ENCODE results near the gene D2HGDH. TPM values are rescaled to one million over a fixed set of nuclear protein-coding genes. Genes with fewer than 3 reads are reported as not detected.

Gene D2HGDH
- total RNA-seq, 1 experiment from 2014 or later = 131 TPM

- H2AFZ ChIP-seq = no peak overlapping the region
- no peaks in the 10 kb centered on the region for H3K9me2 ChIP-seq (ENCODE audit: insufficient read depth)
- no peak for TF ChIP-seq EZH2 (IDR thresholded peaks at IDR 0.05; ENCODE audit: low read depth)
- TF ChIP-seq, protein P1, sequence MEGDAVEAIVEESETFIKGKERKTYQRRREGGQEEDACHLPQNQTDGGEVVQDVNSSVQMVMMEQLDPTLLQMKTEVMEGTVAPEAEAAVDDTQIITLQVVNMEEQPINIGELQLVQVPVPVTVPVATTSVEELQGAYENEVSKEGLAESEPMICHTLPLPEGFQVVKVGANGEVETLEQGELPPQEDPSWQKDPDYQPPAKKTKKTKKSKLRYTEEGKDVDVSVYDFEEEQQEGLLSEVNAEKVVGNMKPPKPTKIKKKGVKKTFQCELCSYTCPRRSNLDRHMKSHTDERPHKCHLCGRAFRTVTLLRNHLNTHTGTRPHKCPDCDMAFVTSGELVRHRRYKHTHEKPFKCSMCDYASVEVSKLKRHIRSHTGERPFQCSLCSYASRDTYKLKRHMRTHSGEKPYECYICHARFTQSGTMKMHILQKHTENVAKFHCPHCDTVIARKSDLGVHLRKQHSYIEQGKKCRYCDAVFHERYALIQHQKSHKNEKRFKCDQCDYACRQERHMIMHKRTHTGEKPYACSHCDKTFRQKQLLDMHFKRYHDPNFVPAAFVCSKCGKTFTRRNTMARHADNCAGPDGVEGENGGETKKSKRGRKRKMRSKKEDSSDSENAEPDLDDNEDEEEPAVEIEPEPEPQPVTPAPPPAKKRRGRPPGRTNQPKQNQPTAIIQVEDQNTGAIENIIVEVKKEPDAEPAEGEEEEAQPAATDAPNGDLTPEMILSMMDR (conservative IDR thresholded peaks at IDR 0.05) = no peak
- POLR2A ChIA-PET (ENCODE audit: unreplicated experiment) = no interaction called here
- H3K36me3 ChIP-seq (ENCODE audit: low read depth) = no peaks in the 10 kb centered on the region
- no peaks in the 10 kb centered on the region for H3K79me2 ChIP-seq (ENCODE audit: low read depth)
- no TSS peak for BruUV-seq (replicated peaks)
- DNase-seq = no peak
- H3K27ac ChIP-seq = no peak overlapping the region
- H3K4me2 ChIP-seq = no peak overlapping the region
- H3K9me3 ChIP-seq (ENCODE audit: insufficient read depth, low read depth) = no peaks in the 10 kb centered on the region
- H3K4me3 ChIP-seq = no peak overlapping the region
- H3K27me3 ChIP-seq (ENCODE audit: insufficient read depth, low read depth) = peaks cover 39% of the 10 kb centered on the region
- H3K4me1 ChIP-seq (replicated peaks; ENCODE audit: insufficient read depth) = no peaks in the 10 kb centered on the region
- CTCF ChIA-PET = no interaction called here
- H4K20me1 ChIP-seq (ENCODE audit: insufficient read depth) = no peaks in the 10 kb centered on the region
- H3F3A ChIP-seq (ENCODE audit: insufficient read depth, low read depth) = no peaks in the 10 kb centered on the region; the same call in 1 of the 2 replicates
- intact Hi-C loops (cut with micrococcal nuclease; ENCODE audit: unreplicated experiment) = no loop called here
These were observed 73.8 kb downstream of the D2HGDH start for GRCh38 chr2:241808051-241808720.

DNA sequence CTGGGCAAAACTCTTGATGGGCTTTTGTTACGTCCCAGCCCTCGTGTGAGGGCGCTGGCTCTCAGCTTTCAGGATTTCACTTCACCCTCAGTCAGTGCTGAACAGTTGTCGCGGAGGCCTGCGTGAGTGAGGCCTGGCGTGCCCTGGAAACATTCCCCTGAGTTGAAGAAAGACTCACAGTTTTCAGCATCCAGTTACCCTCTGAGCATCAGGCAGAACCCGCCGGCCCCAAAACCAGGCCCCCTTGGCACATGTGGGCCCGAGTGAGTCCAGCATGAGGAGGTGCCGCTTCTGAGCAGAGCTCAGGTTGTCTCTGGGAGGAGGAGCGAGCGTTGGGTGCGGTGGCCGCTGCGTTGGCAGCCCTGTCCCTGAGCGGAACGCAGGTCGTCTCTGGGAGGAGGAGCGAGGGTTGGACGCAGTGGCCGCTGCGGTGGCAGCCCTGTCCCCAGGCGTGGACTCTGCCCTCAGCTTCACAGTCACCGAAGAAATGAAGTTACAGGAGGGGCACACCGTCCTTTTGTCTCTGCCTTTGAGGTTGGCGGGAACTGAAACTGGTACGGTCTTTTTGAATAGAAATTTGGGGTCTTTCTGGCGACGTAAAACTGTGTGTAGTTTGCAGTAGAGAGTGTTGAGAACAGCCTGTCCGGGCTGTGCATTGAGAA lies 74.4 kb downstream of the D2HGDH start, which contains the start of gene NEU4:
Gene NEU4 (plus strand): TSS at position 473 of the 662 bp plus-strand sequence. CDS start 5,292 bp downstream, outside the sequence.
- intact Hi-C loops (cut with micrococcal nuclease; ENCODE audit: unreplicated experiment) = no loop called here
- Histone ChIP-seq H2AFZ (no peak within 1 kb of the TSS), H3K9me3 (ENCODE audit: insufficient read depth, low read depth) (no peaks in the 10 kb centered on the region), H3K27ac (no peak within 1 kb of the TSS), H3K36me3 (ENCODE audit: low read depth) (no peaks in the 10 kb centered on the region), H3F3A (ENCODE audit: insufficient read depth, low read depth) (no peaks in the 10 kb centered on the region; the same call in 1 of the 2 replicates), H3K4me2 (no peak within 1 kb of the TSS), H3K4me1 (replicated peaks; ENCODE audit: insufficient read depth) (no peaks in the 10 kb centered on the region), H3K27me3 (ENCODE audit: insufficient read depth, low read depth) (peaks cover 43% of the 10 kb centered on the region), H3K79me2 (ENCODE audit: low read depth) (no peaks in the 10 kb centered on the region), H3K9me2 (ENCODE audit: insufficient read depth) (no peaks in the 10 kb centered on the region), H4K20me1 (ENCODE audit: insufficient read depth) (no peaks in the 10 kb centered on the region), H3K4me3 (no peak within 1 kb of the TSS)
- ChIA-PET POLR2A (ENCODE audit: unreplicated experiment) (interaction anchor here (0.8 kb wide), 1 partner anchor 35 kb away, joined by 5 read pairs; no protein-coding TSS in a partner anchor), CTCF (no interaction called here)
- TF ChIP-seq, protein P1 (conservative IDR thresholded peaks at IDR 0.05) = no peak
- DNase-seq = no peak
- BruUV-seq (replicated peaks) = no TSS peak

GRCh38 chr2:241809383-241810306 lies 75.2 kb downstream of the D2HGDH start:
- DNase-seq = no peak
- Histone ChIP-seq H3K27me3 (ENCODE audit: insufficient read depth, low read depth) (peaks cover 45% of the 10 kb centered on the region), H3K36me3 (ENCODE audit: low read depth) (no peaks in the 10 kb centered on the region), H3K79me2 (ENCODE audit: low read depth) (no peaks in the 10 kb centered on the region), H3K27ac (no peak overlapping the region), H3K9me2 (ENCODE audit: insufficient read depth) (no peaks in the 10 kb centered on the region), H3K4me1 (replicated peaks; ENCODE audit: insufficient read depth) (no peaks in the 10 kb centered on the region), H3K4me2 (no peak overlapping the region), H3K4me3 (no peak overlapping the region), H3F3A (ENCODE audit: insufficient read depth, low read depth) (no peaks in the 10 kb centered on the region; the same call in 1 of the 2 replicates), H3K9me3 (ENCODE audit: insufficient read depth, low read depth) (no peaks in the 10 kb centered on the region), H4K20me1 (ENCODE audit: insufficient read depth) (no peaks in the 10 kb centered on the region), H2AFZ (no peak overlapping the region)
- ChIA-PET CTCF (no interaction called here), POLR2A (ENCODE audit: unreplicated experiment) (interaction anchor here (0.8 kb wide), 1 partner anchor 36 kb away, joined by 5 read pairs; no protein-coding TSS in a partner anchor)
- TF ChIP-seq, protein P1 (conservative IDR thresholded peaks at IDR 0.05) = no peak
- TF ChIP-seq EZH2 (IDR thresholded peaks at IDR 0.05; ENCODE audit: low read depth) = no peak
- no TSS peak for BruUV-seq (replicated peaks)
- intact Hi-C loops (cut with micrococcal nuclease; ENCODE audit: unreplicated experiment) = no loop called here
